ENCODE measurements around the gene WDR11. TPM values are rescaled to one million over a fixed set of nuclear protein-coding genes. Genes with fewer than 3 reads are reported as not detected.

Gene WDR11
- total and polyA plus RNA-seq, 5 experiments from 2014 or later = 13.3 to 54.4 (median 15.5) TPM

DNA sequence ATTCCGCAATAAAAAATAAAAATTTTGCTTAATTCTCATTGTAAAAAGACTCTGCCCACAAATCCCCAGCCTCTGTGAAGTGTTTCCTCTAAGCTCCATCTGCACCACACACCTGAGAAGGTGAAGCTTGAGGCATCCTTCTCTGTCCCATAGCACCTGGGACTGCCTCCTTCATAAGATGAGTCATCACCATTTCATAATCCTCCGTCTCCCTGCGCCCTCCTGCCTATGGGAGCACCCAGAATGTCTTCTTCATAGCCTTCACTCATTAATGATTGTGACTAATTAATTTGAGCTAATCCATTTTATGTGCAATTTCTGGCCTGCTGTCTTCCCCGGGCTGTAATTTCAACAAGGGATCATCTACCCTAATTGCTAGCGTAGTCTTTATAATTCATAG, 90.3 kb downstream of the WDR11 start:
- DNase-seq (no peak), ATAC-seq (no peak)
- Mint-ChIP-seq H3K27ac (no peak overlapping the region), H3K9me3 (peaks cover 0 to 4% (median 0%) of the 10 kb centered on the region in 9 donors), H3K4me1 (peaks cover 3 to 7% (median 7%) of the 10 kb centered on the region in 4 donors), H3K27me3 (peaks cover 5 to 35% (median 13%) of the 10 kb centered on the region in 5 donors), H3K36me3 (no peaks in the 10 kb centered on the region), H3K4me3 (no peak overlapping the region)
- POLR2A ChIA-PET = no interaction called here

DNA sequence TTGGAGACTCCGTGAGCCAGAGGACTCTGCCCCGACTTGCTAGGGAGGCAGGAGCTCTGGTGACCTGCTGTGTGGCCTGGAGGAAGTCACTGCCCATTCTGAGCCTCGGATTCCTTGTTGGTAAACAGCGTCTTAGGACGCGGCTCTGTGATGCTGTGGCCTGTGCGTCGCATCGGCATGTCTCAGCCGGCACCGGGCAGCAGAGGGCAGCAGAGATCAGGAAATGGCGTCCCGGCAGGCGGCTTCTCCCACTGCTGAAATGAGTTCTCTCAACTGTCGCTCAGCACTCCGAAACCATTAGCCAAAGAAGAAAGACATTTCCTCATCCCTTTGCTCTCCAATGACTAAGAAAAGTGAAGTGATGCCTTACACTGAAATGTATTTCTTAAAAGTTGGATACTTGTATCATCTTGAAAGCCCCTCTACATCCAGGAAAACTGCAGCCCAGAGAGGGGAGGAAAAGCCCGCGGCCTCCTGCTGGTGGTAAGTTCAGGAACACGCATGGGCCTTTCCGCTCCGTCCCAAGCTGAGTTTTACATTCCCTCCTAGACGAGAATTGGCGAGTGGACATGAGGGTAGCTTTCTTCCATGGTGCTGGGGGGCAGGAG, 91.7 kb downstream of the WDR11 start:
- Mint-ChIP-seq H3K4me1 (peaks cover 3 to 7% (median 7%) of the 10 kb centered on the region in 4 donors), H3K36me3 (no peaks in the 10 kb centered on the region), H3K9me3 (peaks cover 0 to 6% (median 0%) of the 10 kb centered on the region in 9 donors), H3K4me3 (peak overlapping the region in 7 of 10 donors; percentile 24 to 48 (median 33)), H3K27ac (peak overlapping the region in 3 of 10 donors; percentile 25 to 41 (median 34)), H3K27me3 (peaks cover 9 to 48% (median 16%) of the 10 kb centered on the region in 5 donors)
- POLR2A ChIA-PET = no interaction called here
- ATAC-seq = peak; percentile 78 to 87
- DNase-seq = peak; percentile 38 to 75 (median 64)

DNA sequence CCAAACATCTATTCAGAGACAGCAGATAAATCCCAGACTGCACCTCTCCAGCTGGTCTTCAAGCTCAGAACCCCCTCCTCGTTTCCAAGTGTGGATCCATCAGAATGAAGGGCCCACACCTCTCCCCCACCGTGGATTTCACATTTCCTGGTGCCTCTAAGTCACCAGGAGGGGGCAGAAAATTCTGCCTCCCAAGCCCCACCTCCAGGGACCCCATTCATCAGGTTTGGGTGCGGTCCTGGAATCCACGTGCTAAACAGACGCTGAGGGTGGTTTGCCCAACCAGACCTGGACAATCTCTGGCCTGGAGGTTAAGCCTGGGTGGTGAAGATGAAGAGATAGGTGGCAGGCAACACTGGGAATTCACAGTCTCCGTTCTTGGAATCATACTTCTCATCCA, 92.4 kb downstream of the WDR11 start:
- Mint-ChIP-seq H3K27ac (no peak overlapping the region), H3K4me1 (peaks cover 3 to 9% (median 7%) of the 10 kb centered on the region in 4 donors), H3K9me3 (peaks cover 0 to 2% (median 0%) of the 10 kb centered on the region in 9 donors), H3K4me3 (no peak overlapping the region), H3K36me3 (no peaks in the 10 kb centered on the region), H3K27me3 (peaks cover 12 to 53% (median 21%) of the 10 kb centered on the region in 5 donors)
- DNase-seq (no peak), ATAC-seq (no peak)
- POLR2A ChIA-PET = no interaction called here

DNA sequence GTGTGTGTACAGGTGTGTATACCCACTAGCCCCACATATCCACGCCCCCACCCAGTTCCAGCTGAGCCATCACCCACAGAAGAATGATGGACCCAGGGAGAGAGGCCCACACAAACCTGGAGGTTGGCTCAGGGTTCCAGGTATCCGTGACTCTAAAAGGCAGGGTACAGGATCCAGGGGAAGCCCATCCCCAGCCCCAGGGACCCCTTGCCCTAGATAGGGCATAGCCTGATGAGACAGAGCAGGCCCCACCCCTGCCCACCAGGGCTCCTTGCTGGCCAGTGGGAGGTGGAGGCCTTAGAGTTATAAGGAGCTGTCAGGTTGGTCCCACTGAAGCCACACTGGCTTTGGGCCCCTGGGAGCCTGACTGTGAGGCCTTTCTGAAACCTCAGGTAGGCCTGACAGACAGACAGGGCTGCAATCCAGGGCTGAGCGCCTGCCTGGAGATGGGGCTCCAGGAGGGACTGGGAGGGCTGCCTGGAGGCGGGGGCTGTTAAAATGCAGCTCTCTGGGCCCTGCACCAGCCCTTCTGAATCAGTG, 93.5 kb downstream of the WDR11 start:
- no peak overlapping the region for H3K4me3 Mint-ChIP-seq
- peaks cover 0 to 2% (median 0%) of the 10 kb centered on the region in 9 donors for H3K9me3 Mint-ChIP-seq
- ATAC-seq (no peak), DNase-seq (no peak)
- H3K27me3 Mint-ChIP-seq = peaks cover 15 to 50% (median 19%) of the 10 kb centered on the region in 5 donors
- no peaks in the 10 kb centered on the region for H3K36me3 Mint-ChIP-seq
- H3K27ac Mint-ChIP-seq = no peak overlapping the region
- H3K4me1 Mint-ChIP-seq = peaks cover 3 to 15% (median 11%) of the 10 kb centered on the region in 4 donors
- POLR2A ChIA-PET = no interaction called here

DNA sequence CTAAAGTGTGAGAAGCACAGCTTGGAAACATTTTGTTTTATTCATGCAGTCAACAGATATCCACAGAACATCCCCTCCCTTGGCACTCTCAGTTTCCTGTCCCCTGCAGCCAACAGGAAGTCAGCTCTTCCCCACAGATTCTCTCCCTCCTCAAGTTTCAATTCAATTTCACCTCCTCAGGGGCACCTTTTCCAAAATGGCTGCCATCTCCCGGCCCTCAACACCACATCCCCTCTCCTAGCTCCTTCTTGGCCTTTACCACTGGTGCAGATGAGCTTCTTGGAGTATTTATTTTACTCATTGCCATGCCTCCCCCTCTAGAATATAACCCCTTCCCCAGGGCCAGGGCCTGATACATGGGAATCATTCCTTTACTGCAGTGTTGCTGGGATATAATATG, 94.0 kb downstream of the WDR11 start:
- DNase-seq (no peak), ATAC-seq (no peak)
- Mint-ChIP-seq H3K27ac (no peak overlapping the region), H3K9me3 (peaks cover 0 to 2% (median 0%) of the 10 kb centered on the region in 9 donors), H3K4me1 (peaks cover 4 to 18% (median 15%) of the 10 kb centered on the region in 4 donors), H3K4me3 (no peak overlapping the region), H3K27me3 (peaks cover 15 to 53% (median 24%) of the 10 kb centered on the region in 5 donors), H3K36me3 (no peaks in the 10 kb centered on the region)
- POLR2A ChIA-PET = no interaction called here

DNA sequence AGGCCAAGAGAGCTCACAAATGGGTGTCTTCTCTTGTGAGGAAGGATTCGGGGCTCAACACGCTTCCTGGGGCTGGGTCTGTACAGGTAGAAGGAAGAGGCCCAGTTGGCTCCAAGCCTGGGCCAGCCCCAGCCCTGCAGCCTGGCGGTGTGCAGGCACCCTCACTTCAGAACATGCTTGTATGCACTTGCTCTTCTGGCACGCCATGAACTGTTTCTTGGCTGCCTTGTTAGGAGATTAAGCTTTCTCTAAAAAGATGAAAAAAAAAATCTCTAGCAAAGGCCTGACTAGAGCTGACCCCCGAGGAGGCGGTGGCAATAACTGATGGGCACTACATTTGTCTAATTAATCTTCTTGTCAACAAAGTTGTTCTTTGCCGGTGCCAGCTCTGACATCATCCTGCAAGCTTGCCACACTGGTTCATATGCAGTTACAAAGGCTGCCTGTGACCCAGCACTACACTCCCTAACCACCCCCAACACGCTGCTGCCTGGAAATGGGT, 94.7 kb downstream of the WDR11 start:
- Mint-ChIP-seq H3K27me3 (peaks cover 17 to 53% (median 28%) of the 10 kb centered on the region in 5 donors), H3K4me1 (peaks cover 4 to 18% (median 15%) of the 10 kb centered on the region in 4 donors), H3K36me3 (no peaks in the 10 kb centered on the region), H3K9me3 (peaks cover 0 to 2% (median 0%) of the 10 kb centered on the region in 9 donors), H3K4me3 (no peak overlapping the region), H3K27ac (no peak overlapping the region)
- ATAC-seq (no peak), DNase-seq (no peak)
- POLR2A ChIA-PET = no interaction called here

DNA sequence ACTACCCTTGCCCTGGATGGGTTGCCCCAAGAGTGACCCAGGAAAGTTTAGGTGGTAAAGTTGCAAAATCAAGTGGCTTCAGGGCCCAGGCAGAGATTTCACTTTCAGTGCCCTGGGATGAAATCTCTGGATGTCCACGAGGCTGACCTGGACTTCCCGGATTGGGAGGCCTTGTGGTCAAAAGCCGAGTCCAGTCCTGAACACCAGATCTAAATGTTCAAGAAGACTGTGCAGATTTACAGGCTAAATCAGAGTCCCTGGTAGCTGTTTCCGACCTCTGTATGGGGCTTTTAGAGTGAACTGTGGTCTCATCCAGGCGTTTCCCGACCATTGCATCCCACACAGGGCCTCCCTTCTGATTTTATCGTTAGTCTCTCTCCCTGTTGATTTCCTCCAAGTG, 95.3 kb downstream of the WDR11 start:
- peaks cover 0 to 2% (median 0%) of the 10 kb centered on the region in 9 donors for H3K9me3 Mint-ChIP-seq
- peaks cover 0 to 2% (median 0%) of the 10 kb centered on the region in 3 donors for H3K36me3 Mint-ChIP-seq
- no peak overlapping the region for H3K27ac Mint-ChIP-seq
- POLR2A ChIA-PET = no interaction called here
- ATAC-seq = no peak
- H3K27me3 Mint-ChIP-seq = peaks cover 21 to 55% (median 32%) of the 10 kb centered on the region in 5 donors
- peaks cover 4 to 18% (median 15%) of the 10 kb centered on the region in 4 donors for H3K4me1 Mint-ChIP-seq
- H3K4me3 Mint-ChIP-seq = no peak overlapping the region
- no peak for DNase-seq

DNA sequence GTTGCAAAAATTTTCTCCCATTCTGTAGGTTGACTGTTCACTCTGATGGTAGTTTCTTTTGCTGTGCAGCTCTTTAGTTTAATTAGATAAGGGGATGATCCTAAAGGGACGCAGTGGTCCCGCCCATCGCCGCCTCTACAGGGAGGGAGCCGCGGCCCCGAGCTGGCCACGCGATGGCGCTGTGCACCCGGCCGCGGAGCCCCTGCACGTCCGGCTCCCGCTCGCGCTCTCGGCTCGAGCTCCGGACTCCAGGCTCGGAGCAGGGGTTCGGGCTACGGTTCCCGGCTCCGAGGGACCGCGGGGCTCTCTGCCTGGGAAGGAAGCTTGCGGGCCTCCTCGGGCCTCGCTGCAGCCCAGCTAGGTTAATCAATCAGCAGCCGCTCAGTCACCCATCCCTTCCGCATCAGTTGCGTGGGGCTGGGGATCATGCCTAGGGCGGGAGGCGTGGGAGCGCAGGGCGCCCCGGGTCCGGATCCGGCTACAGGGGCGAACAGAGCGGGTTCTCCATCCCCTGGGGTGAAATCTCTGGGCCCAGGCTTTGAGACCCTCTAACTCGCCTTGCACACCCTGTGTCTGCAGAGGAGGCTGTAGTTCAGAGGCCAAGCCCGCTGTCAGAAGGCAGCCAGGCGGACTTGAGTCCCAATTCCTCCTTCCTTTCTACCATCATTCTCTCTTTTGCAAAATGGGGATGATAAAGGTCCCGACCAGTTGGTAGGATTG, 97.9 kb downstream of the WDR11 start:
- POLR2A ChIA-PET = interaction anchor here (0.6 kb wide), 1 partner anchor 284 kb away, joined by 3 read pairs; no protein-coding TSS in a partner anchor
- H3K27ac Mint-ChIP-seq = peak overlapping the region in 1 of 10 donors; percentile 91
- H3K9me3 Mint-ChIP-seq = peaks cover 0 to 15% (median under 1%) of the 10 kb centered on the region in 9 donors
- DNase-seq (peak in 9 of 10 donors; percentile 12 to 52 (median 27)), ATAC-seq (peak; percentile 90 to 91)
- H3K4me3 Mint-ChIP-seq = peak overlapping the region; percentile 36 to 73 (median 52)
- H3K36me3 Mint-ChIP-seq = peaks cover 0 to 5% (median 2%) of the 10 kb centered on the region in 3 donors
- peaks cover 27 to 63% (median 40%) of the 10 kb centered on the region in 5 donors for H3K27me3 Mint-ChIP-seq
- H3K4me1 Mint-ChIP-seq = peaks cover 2 to 10% (median 9%) of the 10 kb centered on the region in 4 donors

DNA sequence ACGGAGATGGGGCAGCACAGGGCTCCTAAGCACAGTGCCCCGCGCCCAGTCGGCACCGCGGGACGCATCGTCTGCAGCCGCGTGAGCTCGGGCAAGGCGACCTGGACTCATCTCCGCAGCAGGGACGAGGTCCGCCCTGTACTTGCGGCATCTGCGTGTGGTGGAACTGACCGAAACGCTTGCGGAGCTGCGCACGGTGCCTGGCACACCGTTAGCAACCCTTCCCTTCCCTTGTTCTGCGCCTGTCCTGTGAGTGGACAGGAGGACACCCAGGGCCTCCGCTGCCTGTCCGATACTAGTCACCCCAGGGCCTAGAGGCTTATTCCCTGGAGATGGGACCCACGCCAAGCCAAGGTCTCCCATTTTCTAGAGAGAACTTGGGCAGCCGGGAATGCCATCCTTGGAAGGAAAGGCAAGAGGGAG, 98.5 kb downstream of the WDR11 start:
- ATAC-seq (peak in 1 of 2 donors; percentile 23), DNase-seq (peak in 1 of 10 donors; percentile 4)
- POLR2A ChIA-PET = interaction anchor here (0.6 kb wide), 1 partner anchor 936 kb away, joined by 5 read pairs; no protein-coding TSS in a partner anchor
- Mint-ChIP-seq H3K27me3 (peaks cover 29 to 65% (median 40%) of the 10 kb centered on the region in 5 donors), H3K4me3 (peak overlapping the region in 9 of 10 donors; percentile 36 to 73 (median 52)), H3K36me3 (peaks cover 0 to 5% (median 2%) of the 10 kb centered on the region in 3 donors), H3K9me3 (peaks cover 0 to 21% (median 3%) of the 10 kb centered on the region in 9 donors), H3K27ac (no peak overlapping the region), H3K4me1 (peaks cover 2 to 10% (median 9%) of the 10 kb centered on the region in 4 donors)

DNA sequence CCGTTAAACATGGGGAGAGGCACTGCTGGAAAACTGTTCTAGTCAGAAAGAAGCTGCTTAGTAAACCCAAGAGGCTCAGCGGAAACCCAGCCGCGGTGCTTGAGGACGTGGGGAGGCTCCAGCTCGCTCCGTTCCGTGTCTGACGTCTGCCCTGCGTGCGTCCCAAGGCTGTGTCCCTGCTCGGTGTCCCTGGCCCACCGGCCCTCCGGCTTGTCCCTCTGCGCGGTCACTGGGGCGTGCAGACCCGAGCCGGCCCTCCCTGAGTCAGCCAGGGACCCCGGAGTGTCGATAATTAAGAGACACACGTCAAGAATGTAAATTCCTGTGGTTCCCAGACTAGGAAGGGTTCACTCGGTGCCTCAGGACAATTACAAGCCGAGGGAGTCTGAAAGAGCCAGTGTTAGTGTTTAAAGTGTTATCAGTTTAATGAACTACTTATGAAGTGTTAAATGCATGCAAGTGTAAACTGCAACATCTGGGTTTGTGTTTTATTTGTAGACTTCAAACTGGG, 98.9 kb downstream of the WDR11 start:
- Mint-ChIP-seq H3K9me3 (peaks cover 0 to 26% (median 3%) of the 10 kb centered on the region in 9 donors), H3K27ac (no peak overlapping the region), H3K4me3 (peak overlapping the region in 3 of 10 donors; percentile 29 to 66 (median 52)), H3K27me3 (peaks cover 30 to 68% (median 41%) of the 10 kb centered on the region in 5 donors), H3K4me1 (peaks cover 2 to 10% (median 9%) of the 10 kb centered on the region in 4 donors), H3K36me3 (peaks cover 0 to 5% (median 2%) of the 10 kb centered on the region in 3 donors)
- POLR2A ChIA-PET = interaction anchor here (0.6 kb wide), 1 partner anchor 935 kb away, joined by 5 read pairs; no protein-coding TSS in a partner anchor
- ATAC-seq (no peak), DNase-seq (no peak)

DNA sequence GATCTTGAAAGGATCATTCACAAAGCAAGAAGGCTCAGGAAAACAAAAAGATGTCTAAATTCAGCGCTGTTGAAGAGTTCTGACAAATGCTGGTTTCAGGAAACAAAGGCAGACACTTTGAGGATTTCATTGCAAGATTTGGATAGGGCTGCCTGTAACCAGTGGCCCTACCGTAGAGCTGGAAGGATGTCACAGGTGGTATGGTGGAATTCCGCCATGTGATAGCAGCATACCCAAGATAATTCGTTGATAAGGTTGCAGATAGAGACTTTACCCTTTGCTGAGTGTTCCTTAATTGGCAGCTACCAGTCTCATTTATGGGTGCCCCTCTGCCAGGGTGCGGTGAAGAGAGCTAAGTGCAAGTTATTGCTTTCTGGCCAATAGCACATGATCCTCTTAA, 100.1 kb downstream of the WDR11 start:
- POLR2A ChIA-PET = no interaction called here
- Mint-ChIP-seq H3K4me1 (peaks cover 2 to 10% (median 9%) of the 10 kb centered on the region in 4 donors), H3K9me3 (peaks cover 0 to 30% (median 3%) of the 10 kb centered on the region in 9 donors), H3K27me3 (peaks cover 33 to 66% (median 47%) of the 10 kb centered on the region in 5 donors), H3K4me3 (peak overlapping the region in 1 of 10 donors; percentile 4), H3K27ac (no peak overlapping the region), H3K36me3 (peaks cover 0 to 5% (median 2%) of the 10 kb centered on the region in 3 donors)
- DNase-seq = no peak
- no peak for ATAC-seq

DNA sequence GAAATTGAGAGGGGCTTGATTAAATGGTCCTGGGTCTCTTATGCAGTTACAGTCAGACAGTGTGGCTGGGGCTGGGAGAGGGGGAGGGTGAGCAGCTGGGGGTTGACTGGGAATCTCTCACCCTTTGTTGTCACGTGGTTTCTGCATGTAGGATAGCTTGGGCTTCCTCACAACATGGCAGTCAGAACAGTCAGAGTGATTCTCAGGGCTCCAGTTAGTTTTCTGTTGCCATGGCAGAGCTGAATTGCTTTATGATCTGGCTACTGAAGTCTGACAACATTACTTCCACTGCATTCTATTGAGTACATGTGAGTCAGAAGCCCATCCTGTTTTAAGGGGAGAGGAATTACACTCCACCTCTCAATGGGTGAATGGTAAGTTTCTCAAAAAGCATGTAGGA, 102.7 kb downstream of the WDR11 start:
- Mint-ChIP-seq H3K36me3 (peaks cover 0 to 5% (median 2%) of the 10 kb centered on the region in 3 donors), H3K27ac (no peak overlapping the region), H3K4me1 (peaks cover 2 to 9% (median 6%) of the 10 kb centered on the region in 4 donors), H3K4me3 (no peak overlapping the region), H3K27me3 (peaks cover 24 to 47% (median 39%) of the 10 kb centered on the region in 5 donors), H3K9me3 (peaks cover 0 to 30% (median 4%) of the 10 kb centered on the region in 9 donors)
- no peak for ATAC-seq
- DNase-seq = no peak
- POLR2A ChIA-PET = no interaction called here
